Esophagus squamous epithelium (tissue), 5 donors: ENCODE data around the gene BEND6. TPM values are rescaled to one million over a fixed set of nuclear protein-coding genes. Genes with fewer than 3 reads are reported as not detected.

Source experiments
- DNase-seq: peaks from one replicate; lab custom pipeline; 2025; lab: John Stamatoyannopoulos, UW
- H3K27ac ChIP-seq, 4 donors: fragments of 200-600 bp; sonication (generic); one replicate each; pipeline ENCODE4 v1.5.1; 2016 to 2019; ENCODE audit warnings: mild to moderate bottlenecking in 1 of 4
- H3K27me3 ChIP-seq, 4 donors: fragments of 200-600 bp; sonication (generic); 1 replicate in 3 of 4; 2 replicates in 1 of 4; pipeline versions ENCODE4 v1.5.1 to v1.6.0; 2017 to 2021; ENCODE audit warnings: antibody characterized with exemption in 1 of 4
- H3K36me3 ChIP-seq, 3 donors: fragments of 200-600 bp; sonication (generic); one replicate each; pipeline ENCODE4 v1.5.1; 2016 to 2019
- H3K4me1 ChIP-seq, 3 donors: fragments of 200-600 bp; sonication (generic); one replicate each; pipeline ENCODE4 v1.5.1; 2017 to 2019
- H3K4me3 ChIP-seq, 4 donors: fragments of 200-600 bp; sonication (generic); 1 replicate in 3 of 4; 2 replicates in 1 of 4; pipeline ENCODE4 v1.5.1; 2016 to 2019; ENCODE audit warnings: mild to moderate bottlenecking in 2 of 4, moderate library complexity in 1 of 4
- H3K9me3 ChIP-seq, 3 donors: fragments of 200-600 bp; sonication (generic); one replicate each; pipeline ENCODE4 v1.5.1; 2016 to 2019
- POLR2A ChIP-seq, 4 donors: fragments of 450-650 bp; IDR thresholded peaks; one replicate each; pipeline ENCODE4 v1.6.1; 2017; ENCODE audit warnings: antibody characterized with exemption in 4 of 4, mild to moderate bottlenecking in 4 of 4, moderate library complexity in 3 of 4
- WGBS, 2 donors: methylation state at CpG; one replicate each; pipeline ENCODE4 v1.1.5; 2018; 5-methylcytosine and 5-hydroxymethylcytosine counted together
- intact Hi-C: fragments of 100-400 bp; cut with DNase I; formaldehyde crosslinking; loops from one replicate; pipeline ENCODE4 v1.15.0; 2022
- total RNA-seq, 4 donors: library from RNA; depleted of rRNA; stranded (reverse); fragments of >200 nt; gene quantifications; one replicate each; pipeline ENCODE4 v1.1.0, GENCODE V29; 2016
- TF ChIP-seq, protein P1 (sequence below), 6 experiments: fragments of 450-650 bp in 4 of 6; fragments of 200-600 bp in 2 of 6; sonication (generic) in 2 of 6; IDR thresholded peaks; one replicate each; pipeline ENCODE4 v1.5.1; 2016 to 2019; ENCODE audit warnings: antibody characterized with exemption in 6 of 6, mild to moderate bottlenecking in 4 of 6, moderate library complexity in 4 of 6
- donor health status: DM: yes; HTN: yes; CAD: no.

Gene BEND6
- total RNA-seq, 4 donors from 2014 or later = 0.57 to 2.4 (median 1.1) TPM; not detected in 1

DNA sequence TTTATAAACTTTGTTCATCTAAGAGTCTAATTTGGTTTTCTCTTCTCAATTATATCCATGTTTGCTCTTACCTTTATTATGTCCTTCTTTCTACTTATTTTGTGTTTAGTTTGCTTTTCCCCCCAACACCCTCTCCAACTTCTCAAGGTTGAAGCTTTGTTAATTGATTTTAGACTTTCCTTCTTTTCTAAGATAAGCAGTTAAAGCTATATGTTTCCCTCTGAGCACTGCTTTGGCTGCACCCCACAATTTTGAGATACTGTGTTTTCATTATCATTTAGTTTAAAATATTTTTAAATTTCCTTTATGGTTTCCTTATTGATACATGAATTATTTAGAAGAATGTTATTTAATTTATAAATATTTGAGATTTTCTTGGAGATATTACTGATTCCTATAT, 13.9 kb upstream of the BEND6 start:
- intact Hi-C loops = no loop called here
- TF ChIP-seq, protein P1, sequence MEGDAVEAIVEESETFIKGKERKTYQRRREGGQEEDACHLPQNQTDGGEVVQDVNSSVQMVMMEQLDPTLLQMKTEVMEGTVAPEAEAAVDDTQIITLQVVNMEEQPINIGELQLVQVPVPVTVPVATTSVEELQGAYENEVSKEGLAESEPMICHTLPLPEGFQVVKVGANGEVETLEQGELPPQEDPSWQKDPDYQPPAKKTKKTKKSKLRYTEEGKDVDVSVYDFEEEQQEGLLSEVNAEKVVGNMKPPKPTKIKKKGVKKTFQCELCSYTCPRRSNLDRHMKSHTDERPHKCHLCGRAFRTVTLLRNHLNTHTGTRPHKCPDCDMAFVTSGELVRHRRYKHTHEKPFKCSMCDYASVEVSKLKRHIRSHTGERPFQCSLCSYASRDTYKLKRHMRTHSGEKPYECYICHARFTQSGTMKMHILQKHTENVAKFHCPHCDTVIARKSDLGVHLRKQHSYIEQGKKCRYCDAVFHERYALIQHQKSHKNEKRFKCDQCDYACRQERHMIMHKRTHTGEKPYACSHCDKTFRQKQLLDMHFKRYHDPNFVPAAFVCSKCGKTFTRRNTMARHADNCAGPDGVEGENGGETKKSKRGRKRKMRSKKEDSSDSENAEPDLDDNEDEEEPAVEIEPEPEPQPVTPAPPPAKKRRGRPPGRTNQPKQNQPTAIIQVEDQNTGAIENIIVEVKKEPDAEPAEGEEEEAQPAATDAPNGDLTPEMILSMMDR (IDR thresholded peaks at IDR 0.05) = no peak
- TF ChIP-seq POLR2A (IDR thresholded peaks at IDR 0.05) = no peak
- Histone ChIP-seq H3K27ac (no peak overlapping the region), H3K4me3 (no peak overlapping the region), H3K9me3 (peaks cover 0 to 15% (median 6%) of the 10 kb centered on the region in 3 donors), H3K4me1 (peaks cover 0 to 9% (median 4%) of the 10 kb centered on the region in 3 donors), H3K27me3 (no peaks in the 10 kb centered on the region), H3K36me3 (no peaks in the 10 kb centered on the region)
- DNase-seq = no peak

DNA sequence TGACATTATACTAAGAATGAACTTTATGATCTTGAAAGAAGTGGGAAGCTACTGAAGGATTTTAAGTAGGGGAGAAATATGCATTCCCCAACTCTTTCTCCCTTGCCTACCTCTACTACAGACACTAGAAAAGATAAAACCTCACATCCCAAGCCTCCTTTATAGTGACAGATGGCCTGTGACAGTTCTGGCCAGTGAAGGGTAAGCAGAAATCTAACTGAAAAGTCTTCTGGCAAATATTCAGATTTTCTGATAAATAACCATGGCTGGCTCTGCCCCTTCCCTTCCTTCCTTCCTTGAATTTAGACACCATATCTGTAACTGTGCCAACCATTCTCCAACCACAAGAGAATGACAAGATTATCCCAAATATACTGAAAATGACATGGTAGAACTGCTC, 10.2 kb upstream of the BEND6 start:
- no peak for DNase-seq
- H3K27me3 ChIP-seq = no peaks in the 10 kb centered on the region
- TF ChIP-seq POLR2A (IDR thresholded peaks at IDR 0.05) = no peak
- TF ChIP-seq, protein P1 (IDR thresholded peaks at IDR 0.05) = no peak
- no peak overlapping the region for H3K27ac ChIP-seq
- H3K4me1 ChIP-seq = no peaks in the 10 kb centered on the region
- intact Hi-C loops = no loop called here
- H3K36me3 ChIP-seq = no peaks in the 10 kb centered on the region
- H3K9me3 ChIP-seq = peaks cover 0 to 15% (median 6%) of the 10 kb centered on the region in 3 donors
- H3K4me3 ChIP-seq = no peak overlapping the region

DNA sequence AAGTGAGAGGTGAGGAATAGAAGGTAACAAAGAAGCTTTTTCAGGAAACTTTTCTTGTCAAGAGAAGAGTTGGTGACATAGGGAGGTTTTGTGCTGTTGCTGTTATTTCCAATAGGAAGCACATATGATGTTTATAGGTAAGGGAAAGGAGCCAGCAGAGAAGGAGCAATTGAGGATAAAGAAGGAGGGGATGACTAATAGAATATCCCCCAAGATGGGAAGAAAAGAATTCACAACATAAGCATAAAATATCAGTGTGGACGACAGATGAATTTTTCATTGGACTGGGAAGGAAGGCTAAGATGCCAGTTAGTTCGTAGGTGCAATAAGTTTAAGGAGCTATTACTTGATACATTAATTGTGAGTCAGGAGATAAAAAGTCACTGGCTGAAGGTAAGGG, 8.5 kb upstream of the BEND6 start:
- TF ChIP-seq, protein P1 (IDR thresholded peaks at IDR 0.05) = no peak
- no peak for TF ChIP-seq POLR2A (IDR thresholded peaks at IDR 0.05)
- Histone ChIP-seq H3K4me1 (peaks cover 0 to 4% (median 0%) of the 10 kb centered on the region in 3 donors), H3K36me3 (no peaks in the 10 kb centered on the region), H3K4me3 (no peak overlapping the region), H3K9me3 (peaks cover 0 to 5% (median 0%) of the 10 kb centered on the region in 3 donors), H3K27ac (no peak overlapping the region), H3K27me3 (no peaks in the 10 kb centered on the region)
- WGBS, 2 donors = 82 to 90% methylated on average over 2 of the region's 2 CpGs
- intact Hi-C loops = no loop called here
- DNase-seq = no peak

DNA sequence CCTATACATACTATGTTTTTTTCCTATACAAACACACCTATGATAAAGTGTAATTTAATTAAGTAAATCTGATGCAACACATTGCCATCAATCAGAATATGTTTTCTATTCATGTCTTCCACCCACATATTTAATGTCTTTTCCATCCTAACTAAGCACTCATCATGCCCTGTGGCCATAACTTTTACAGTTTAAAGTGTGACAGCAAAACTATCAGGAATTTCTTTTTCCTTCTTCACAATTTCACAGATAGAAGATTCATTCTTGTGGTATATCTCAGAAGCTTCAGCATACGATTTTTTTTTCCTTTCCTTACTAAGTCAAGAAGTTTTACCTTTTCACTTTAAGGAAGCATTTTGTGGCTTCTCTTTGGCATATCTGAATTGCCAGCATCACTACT, 7.0 kb upstream of the BEND6 start:
- Histone ChIP-seq H3K4me1 (peaks cover 0 to 4% (median 2%) of the 10 kb centered on the region in 3 donors), H3K9me3 (no peaks in the 10 kb centered on the region), H3K4me3 (no peak overlapping the region), H3K27me3 (peaks cover 0 to 14% (median 0%) of the 10 kb centered on the region in 4 donors), H3K36me3 (no peaks in the 10 kb centered on the region), H3K27ac (no peak overlapping the region)
- 25 to 38% methylated on average over 1 of the region's 1 CpG for WGBS, 2 donors
- no peak for TF ChIP-seq POLR2A (IDR thresholded peaks at IDR 0.05)
- TF ChIP-seq, protein P1 (IDR thresholded peaks at IDR 0.05) = no peak
- DNase-seq = no peak
- intact Hi-C loops = no loop called here

DNA sequence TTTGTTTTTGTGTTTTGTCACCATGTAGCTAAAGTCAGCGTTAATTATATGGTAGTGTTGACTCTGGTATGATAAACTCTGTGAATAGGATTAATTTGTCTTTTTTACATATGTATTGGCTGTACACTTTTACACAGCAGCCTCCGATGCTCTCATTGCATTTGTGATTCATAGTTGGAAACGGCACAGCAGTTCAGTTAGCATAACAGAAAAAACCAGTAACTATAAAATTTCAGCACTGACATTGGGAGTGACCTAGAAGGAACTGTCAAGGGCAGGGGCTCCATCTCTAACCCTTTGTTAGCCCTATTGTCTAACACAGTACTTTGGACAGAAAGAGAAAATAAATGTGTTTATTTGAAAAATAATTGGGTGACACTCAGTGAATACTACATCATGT, 5.6 kb upstream of the BEND6 start:
- Histone ChIP-seq H3K27me3 (peaks cover 0 to 27% (median 0%) of the 10 kb centered on the region in 4 donors), H3K27ac (no peak overlapping the region), H3K4me1 (peaks cover 2 to 15% (median 11%) of the 10 kb centered on the region in 3 donors), H3K9me3 (no peaks in the 10 kb centered on the region), H3K4me3 (no peak overlapping the region), H3K36me3 (no peaks in the 10 kb centered on the region)
- DNase-seq = no peak
- TF ChIP-seq POLR2A (IDR thresholded peaks at IDR 0.05) = no peak
- TF ChIP-seq, protein P1 (IDR thresholded peaks at IDR 0.05) = no peak
- WGBS, 2 donors = 76 to 80% methylated on average over 3 of the region's 3 CpGs
- intact Hi-C loops = no loop called here
